GM21367 (cell line): ENCODE measurements around the gene FHAD1.
"Not testable (repeated sequence)": the region's sequence is repeated elsewhere in the genome, so short reads cannot be mapped to it uniquely, and the experiment has no call there.

Source experiments
- ATAC-seq: cut with Tn5 transposase; IDR thresholded peaks from one replicate; pipeline ENCODE4 v1.9.1; 2021; ENCODE audit not compliant: unreplicated experiment

The FHAD1 gene

DNA sequence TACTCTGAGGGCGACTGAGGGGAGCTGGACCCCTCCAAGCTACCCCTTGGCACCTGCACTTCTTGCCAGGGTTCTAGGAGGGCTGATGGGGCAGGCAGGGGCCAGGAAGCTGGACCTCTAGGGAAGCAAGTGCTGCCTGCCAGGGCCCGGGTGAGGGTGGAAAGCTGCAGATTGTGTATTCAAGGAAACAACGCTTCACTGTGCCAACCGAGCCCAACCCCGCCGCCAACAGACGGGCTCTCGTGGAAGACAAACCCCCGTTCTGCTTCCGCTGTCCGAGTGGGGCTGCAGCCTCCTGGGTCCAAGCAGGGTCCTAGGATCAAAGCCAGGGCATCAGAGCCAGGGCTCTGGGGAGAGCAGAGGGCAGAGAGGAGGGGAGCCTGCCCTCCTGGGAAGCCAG lies 165.8 kb downstream of the FHAD1 start:
- ATAC-seq = no peak

DNA sequence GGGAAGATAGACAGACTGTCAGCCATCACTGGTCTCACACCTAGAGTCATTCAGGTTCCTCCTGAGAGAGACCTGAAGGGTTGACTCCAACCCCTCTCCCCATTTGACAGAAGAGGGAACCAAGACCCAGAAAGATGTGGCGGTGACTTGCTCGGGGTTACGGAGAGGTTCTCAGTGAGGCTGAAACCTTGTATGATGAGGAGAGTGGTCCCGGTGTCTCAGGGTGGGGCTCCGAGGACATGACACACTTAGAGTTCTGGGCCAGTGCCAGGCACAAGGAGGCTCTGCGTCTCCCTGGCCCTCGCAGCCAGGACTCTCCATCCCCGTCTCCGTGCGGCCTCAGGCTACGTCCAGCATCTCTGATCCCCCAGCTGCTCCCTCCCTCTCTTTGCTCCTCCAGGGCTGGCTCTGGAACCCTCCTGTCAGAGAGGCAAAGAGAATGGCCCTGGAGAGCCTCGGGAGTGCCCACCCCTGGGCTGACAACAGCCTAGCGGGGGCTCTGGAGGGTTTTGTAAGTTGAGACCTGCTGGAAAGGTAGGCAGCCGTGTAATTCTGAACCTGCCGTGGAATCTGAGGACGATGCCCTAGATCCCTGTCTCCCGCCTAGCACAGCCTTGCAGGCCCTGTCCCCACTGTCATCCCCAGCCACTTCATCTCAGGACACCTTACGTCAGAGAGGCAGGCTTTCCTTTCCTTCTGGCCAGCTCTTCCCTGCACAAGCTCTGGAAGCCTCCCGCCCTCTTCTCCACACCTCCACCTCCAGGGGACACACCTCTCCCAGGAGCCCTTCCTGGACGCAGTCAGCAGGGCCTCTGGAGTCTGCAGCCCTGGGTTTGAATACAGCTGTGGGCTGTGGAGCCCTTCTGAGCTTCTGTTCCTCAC lies 166.8 kb downstream of the FHAD1 start:
- ATAC-seq = no peak

DNA sequence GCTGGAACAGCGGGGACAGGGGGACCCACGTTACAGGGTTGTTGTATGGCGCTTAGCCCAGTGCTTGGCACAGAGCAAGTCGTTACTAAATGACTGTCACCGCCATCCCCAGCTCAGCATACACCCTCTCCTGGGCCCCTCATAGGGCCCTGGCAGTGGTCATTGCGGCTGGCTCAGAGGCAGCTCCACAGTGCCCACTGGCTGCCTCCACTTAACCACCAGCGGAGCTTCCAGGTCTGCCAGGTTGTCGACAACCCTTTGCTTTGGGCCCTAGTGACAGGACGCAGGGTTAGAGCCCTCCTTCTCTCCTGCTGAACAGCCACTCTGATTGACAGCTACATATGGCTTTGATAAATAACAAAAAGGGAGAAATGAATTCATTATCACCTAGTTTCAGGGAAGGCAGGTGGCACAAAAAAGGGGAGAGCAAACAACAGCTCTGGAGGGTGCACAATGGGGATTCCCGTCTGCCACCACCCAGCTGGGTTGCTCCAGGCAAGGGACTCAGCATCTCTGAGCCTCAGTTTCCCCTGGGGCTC lies 167.5 kb downstream of the FHAD1 start:
- no peak for ATAC-seq

DNA sequence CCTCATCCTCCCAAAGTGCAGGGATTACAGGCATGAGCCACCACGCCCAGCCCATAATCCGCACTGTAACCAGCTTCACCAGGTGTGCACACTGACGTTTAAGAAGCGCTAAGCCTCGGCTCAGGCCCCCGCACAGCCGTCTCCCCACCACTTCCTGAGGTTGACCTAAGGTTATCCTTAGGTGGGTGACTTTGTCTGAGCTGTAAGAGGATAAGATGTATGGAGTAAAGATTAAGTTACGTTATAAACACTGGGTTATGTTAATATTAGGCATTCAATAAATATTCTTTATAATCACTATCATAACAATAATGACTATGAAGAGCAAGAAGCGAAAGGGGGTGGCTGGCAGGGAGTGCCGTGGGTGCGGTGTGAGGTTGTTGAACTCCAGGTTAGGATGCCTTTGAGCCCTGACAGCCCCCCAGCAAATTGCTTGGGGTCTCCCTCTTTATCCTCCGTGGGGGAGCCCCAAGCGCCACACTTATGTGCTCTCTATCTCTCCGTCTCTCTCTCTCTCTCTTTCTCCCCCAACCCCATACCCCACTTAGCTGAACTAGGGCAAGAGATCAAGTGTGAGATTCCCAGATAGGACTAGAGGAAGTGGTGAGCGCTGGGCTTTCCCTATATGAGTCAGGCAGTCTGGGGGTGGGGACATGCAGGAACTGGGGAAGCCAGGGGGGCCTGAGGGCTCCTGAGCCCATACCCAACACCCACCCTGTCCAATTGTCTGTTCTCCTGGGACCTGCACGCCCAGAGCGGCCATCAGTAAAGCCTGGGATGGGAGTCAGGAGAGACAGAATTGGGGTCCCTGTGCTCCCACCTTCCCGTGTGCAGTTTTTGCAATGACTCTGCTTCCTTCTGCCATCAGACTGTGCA lies 170.3 kb downstream of the FHAD1 start:
- no peak for ATAC-seq

DNA sequence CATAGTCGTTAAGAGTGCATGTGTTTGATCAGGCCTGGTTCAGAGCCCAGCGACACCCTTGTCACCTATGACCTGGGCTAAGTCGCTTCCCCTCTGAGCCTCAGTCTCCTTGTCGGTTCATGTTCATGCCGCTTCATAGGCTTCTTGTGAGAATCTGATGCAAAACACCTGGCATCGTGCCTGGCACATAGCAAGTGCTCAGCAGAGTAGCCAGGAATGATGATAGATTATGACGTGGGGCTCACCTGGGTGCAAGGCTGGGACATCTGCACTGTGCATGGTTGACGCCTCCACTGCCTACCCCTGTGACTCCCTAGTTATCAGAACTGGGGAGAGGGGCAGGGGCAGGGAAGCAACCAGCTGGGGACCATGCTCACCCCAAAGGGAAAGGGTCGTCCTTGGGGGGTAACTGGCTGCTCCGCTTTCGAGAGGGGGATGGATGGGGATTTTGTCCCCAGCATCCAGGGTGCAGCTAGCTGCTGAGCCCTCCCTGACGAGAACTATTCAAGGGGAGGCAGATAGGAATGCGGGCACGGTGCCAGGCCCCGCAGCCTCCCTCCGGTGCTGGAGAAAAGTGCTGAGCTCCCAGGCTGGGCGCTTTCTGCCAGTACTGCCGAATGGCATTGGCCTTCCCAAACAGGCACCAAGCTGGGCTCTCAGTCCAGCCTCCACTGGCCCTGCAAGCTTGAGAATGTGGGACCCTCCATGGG lies 171.9 kb downstream of the FHAD1 start:
- ATAC-seq = no peak

DNA sequence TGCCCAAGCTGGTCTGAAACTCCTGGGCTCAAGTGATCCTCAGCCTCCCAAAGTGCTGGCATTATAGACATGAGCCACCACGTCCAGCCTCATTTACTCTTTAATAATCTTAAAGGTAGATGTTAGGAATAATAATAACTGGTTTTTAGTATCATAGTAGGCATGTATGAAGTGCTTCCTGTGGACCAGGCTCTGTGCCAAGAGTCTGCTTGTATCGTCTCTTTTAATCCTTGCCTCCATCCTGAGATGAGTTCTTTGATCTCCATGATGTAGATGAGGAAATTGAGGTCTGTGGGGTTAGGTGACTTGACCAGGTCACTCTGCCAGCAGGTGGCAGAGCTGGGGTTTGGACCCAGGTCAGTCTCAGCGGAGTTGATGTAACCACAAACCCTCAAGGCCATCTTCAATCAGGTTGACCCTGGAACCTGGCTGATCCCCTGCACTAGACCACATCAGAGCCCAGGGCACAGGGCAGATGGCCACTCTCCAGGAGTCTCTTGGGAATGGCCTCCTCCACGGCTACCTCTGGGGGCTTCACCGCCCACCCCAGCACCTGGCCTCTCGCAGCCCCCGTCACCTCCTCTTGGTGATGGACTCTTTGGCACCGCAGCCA lies 173.9 kb downstream of the FHAD1 start:
- no peak for ATAC-seq

DNA sequence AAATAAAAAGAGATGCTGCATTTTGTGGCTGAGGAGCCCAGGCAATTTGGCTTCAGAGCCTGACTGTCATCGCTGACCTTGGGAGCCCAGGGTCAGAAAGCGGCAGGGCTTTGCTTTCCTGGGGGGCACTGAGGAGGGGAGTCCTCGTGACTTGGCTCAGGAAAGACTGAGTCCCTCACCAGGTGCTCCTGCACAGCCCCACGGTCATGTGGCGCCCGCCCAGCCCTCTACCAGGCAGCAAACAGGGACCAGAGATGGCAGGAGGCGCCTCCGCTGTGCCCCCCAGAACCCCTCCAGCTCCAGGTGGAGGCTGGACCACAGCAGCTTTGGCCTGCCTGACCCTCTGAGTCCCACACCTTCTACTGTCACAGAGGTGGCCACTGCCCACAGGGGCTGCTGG lies 175.8 kb downstream of the FHAD1 start:
- ATAC-seq = no peak

DNA sequence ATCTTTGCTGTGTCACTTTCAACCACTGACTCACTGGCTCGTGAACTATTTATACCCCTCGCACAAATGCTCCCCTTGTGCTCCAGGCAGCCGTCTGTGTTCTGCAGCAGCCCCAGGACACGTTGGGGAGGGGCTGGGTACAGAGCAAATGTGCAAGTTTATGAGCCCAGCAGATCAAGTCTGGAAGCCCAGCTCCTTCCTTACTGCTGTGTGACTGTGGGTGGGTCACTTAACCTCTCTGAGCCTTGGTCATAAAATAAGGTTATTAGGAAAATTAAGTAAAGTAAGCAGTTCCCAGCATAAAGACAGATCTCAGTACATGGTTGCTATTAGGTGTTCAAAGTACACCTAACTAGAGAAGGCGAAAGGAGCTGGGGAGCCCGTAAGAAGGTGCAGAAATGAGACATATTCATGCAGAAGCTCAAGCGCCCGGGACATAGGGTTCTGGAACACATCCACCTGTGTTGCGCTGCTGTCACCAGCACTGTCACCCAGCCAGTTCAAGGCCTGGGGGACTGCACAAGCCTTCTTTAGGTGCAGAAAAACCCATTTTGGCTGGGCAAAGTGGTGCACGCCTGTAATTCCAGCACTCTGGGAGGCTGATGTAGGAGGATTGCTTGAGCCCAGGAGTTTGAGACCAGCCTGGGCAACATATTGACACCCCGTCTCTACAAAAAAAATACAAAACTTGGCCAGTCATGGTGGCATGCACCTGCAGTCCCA lies 176.5 kb downstream of the FHAD1 start:
- ATAC-seq = no peak

DNA sequence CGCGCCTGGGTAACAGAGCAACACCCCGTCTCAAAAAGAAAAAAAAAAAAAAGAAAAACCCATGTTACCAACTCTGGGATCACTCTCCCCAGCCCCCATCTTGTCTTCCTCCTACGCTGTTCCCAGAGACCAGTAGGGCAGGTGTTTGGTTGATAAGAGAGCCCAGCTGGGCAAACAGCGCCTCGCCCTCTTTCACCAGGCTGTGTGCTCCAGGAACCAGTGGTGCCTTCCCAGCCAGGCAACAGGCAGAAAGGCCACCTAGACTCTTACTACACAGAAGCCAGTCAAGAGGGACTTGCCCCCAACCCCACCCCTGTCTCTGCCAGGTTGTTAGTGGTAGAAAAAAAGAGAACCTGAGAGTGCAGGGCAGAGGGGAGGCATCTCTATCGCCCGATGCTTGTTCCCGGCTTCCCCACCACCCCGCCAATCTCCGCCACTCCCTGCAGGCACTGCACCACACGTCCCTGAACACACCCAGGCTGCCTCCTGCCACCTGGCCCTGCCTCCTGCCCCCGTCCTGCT lies 177.2 kb downstream of the FHAD1 start:
- ATAC-seq = no peak

DNA sequence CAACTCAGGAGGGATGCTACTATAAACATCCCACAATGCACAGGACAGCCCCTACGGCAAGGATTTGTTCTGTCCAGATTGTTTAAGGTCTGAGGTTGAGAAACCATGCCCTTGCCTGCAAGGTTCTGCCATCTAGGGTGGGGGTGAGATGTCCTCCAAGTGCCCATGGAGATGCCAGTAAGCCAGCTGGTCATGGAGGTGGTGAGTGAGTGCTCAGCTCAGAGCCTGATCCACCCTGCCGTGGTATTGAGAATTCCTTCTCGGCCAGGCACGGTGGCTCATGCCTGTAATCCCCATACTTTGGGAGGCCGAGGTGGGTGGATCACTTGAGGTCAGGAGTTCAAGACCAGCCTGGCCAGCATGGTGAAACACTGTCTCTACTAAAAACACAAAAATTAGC lies 178.0 kb downstream of the FHAD1 start:
- no peak for ATAC-seq

DNA sequence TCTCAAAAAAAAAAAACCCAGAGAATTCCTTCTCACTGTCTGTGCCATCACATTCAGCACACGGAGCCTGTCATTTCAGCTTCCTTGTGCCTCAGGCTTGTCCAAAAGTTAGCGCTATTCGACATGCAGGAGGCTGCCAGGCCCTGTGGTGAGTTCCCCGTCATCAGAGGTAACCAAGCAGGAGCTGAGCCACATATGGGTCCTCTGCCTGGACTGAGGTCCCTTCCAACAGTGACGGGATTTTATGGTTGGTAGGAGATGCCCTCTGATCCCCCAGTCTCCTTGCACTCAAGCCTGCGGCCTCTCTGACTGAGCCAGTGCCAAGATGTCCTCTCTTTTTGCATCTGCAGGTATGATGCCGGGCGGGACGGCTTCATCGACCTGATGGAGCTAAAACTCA lies 178.5 kb downstream of the FHAD1 start:
- ATAC-seq = no peak

DNA sequence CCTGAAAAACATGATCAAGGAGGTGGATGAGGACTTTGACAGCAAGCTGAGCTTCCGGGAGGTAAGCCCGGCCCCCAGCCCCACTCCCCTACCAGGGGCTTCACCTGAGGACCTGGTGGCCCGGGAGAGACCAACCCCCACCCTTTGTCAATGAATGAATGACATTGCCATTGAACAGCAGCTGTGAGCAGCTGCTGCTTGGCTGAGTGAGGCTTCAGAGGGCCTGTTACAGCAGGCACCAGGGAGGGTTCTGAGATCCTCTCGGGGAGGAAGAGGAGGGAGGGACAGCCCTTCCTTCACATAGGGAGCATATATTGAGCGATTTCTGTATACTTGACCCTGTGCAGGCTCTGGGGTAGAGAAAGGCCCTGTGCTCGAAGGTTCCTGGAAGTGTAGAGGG lies 178.9 kb downstream of the FHAD1 start:
- ATAC-seq = no peak

DNA sequence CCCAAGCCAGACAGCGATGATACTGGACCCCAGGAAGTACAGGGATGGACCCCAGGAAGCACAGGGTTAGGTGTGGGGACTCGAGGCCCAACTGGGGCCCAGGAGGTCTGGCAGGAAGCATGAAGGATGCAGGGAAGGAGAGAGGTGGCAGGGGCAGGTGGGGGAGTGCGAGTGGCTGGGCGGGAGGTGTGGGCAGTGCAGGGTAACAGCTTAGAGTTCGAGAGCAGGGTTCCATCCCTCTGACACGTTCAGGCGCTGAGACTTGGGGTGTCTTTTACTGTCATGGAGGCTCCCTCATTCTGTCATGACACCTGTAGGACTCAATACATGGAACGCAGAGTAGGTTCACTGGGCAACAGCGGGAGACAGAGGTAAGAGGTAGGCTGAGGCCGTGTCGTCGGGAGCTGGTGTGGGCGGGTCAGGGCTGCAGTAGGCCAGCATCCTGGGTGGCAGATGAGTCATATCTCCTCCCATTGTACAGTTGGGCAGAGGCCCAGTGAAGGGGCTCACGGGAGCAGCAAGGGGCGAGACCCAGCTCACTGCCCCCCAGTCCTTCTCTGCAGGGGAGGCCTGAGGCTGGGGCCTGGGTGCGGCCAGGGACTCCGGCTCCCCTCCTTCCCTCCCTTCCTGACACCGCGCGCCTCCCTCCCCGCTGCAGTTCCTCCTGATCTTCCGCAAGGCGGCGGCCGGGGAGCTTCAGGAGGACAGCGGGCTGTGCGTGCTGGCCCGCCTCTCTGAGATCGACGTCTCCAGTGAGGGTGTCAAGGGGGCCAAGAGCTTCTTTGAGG lies 179.7 kb downstream of the FHAD1 start:
- no peak for ATAC-seq

DNA sequence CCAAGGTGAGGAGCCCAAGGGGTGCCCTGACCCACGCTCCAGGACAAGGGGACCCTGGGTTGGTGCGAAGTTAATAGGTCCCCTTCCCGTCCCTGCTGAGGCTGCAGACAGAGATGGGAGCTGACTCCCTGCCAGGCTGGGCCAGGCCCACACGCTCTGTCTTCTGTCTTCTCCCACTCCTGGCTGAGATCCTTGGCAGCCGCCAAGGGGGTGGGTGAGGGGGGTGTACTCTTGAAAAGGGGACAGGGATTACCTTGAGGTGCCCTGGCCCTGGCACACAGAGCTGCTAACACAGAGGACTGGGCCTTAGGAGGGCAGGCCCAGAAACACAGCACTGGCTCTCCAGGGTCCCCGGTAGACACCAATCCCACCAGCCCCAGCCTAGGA lies 180.2 kb downstream of the FHAD1 start:
- ATAC-seq = no peak

DNA sequence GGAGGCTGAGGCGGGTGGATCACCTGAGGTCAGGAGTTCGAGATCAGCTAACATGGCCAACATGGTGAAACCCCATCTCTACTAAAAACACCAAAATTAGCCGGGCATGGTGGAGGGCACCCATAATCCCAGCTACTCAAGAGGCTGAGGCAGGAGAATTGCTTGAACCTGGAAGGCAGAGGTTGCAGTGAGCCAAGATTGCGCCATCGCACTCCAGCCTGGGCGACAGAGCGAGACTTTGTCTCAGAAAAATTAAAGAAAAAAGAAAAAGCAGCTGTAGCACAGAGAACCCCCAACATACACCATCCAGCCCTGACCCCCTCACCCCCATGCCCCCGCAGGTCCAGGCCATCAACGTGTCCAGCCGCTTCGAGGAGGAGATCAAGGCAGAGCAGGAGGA lies 181.2 kb downstream of the FHAD1 start:
- ATAC-seq = not testable (repeated sequence)

DNA sequence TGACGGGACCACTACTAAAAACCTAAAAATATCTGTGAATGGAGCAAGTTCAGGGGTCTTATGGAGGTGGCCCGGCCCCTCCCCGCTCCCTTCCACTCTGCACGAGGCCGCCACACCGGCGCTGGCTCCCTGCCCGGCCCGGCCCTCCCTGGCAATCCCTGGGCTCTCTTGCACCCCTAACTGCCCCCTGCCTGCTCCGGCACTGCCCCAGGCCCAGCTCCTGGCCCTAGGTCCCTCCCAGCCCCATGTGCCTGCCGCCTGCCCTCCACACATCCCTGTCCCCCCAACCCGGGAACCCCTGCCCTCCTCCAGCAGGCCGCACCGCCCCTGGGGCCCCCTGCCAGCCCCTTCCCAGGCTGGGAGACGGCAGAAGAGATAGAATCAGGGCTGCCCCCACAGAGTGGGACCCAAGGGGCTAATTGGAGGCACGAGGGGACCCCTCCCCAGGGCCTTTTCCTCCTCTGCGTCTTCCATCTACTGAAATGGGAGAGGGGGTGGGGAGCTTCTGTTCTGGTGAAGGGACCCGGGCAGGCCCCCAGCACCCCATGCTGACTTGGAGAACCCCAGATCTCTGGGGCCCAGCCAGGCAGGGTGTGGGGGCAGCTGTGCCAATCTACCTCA lies 181.9 kb downstream of the FHAD1 start:
- ATAC-seq = no peak

DNA sequence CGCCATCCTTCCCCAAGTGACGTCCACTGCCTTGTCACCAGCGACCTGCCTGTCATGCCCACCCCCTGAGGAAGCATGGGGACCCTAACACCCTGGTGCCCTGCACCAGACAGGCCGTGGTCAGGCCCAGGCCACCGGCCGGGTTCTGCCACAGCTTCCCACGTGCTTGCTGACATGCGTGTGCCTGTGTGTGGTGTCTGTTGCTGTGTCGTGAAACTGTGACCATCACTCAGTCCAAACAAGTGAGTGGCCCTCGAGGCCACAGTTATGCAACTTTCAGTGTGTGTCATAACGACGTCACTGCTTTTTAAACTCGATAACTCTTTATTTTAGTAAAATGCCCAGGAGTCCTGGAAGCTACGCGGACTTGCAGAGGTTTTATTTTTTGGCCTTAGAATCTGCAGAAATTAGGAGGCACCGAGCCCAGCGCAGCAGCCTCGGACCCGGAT lies 182.7 kb downstream of the FHAD1 start:
- no peak for ATAC-seq

DNA sequence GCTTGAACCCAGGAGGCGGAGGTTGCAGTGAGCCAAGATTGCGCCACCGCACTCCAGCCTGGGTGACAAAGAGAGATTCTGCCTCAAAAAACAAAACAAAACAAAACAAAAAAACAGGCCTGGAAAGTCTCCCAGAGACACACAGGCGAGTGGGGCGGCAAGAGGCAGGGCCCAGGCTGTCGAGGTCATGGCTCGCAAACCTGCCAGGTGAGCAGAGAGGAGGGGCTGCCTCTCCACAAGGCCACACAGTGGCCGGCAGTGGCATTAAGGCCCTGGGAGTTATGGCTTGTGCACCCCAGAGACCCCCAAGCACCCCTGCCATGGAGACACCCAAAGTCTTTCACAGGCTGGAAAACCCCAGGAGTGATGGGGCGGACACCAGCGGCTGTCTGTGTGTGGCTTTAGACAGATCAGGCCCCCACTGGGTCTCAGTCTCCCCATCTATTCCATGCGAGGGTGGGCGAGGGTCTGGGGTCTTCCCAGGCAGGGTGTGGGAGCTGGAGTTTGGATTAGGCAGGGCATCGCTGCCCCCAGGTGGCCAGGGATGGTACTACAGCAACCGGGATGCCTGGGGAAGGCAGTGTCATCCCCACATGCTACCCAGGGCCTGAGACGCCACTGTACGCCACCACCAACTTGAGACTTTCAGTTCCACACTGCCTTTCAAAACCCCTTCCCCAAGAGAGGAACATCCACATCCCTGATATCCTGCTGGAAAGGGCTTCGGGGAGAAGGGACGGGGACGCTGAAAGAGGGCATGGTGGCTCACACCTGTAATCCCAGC lies 184.0 kb downstream of the FHAD1 start:
- no peak for ATAC-seq
